ENCODE measurements around the gene P2RX5. TPM values are rescaled to one million over a fixed set of nuclear protein-coding genes. Genes with fewer than 3 reads are reported as not detected.
A peak's percentile ranks its signal among the peaks of the same experiment; 100 is the strongest.

Gene P2RX5
- total RNA-seq, 1 donor from 2014 or later: 2.5 TPM

- ATAC-seq: peak in 1 of 2 donors; percentile 4
- Histone ChIP-seq H3K27me3 (ENCODE audit: low read depth) (peaks cover 34% of the 10 kb centered on the region), H3K36me3 (no peaks in the 10 kb centered on the region), H3K4me3 (no peak overlapping the region), H3K9me3 (no peaks in the 10 kb centered on the region), H3K27ac (no peak overlapping the region), H3K4me1 (no peaks in the 10 kb centered on the region)
- DNase-seq: no peak
- TF ChIP-seq CTCF (IDR thresholded peaks at IDR 0.05): no peak
- intact Hi-C loops (cut with DNase I): no loop called here
Measured at GRCh38 chr17:3679531-3680126, 16.3 kb downstream of the P2RX5 start.

- TF ChIP-seq CTCF (IDR thresholded peaks at IDR 0.05): no peak
- ATAC-seq: no peak
- no peaks in the 10 kb centered on the region for H3K4me1 ChIP-seq
- DNase-seq: no peak
- intact Hi-C loops (cut with DNase I): no loop called here
- no peaks in the 10 kb centered on the region for H3K36me3 ChIP-seq
- peaks cover 28% of the 10 kb centered on the region for H3K27me3 ChIP-seq (ENCODE audit: low read depth)
- H3K4me3 ChIP-seq: no peak overlapping the region
- H3K9me3 ChIP-seq: no peaks in the 10 kb centered on the region
- H3K27ac ChIP-seq: no peak overlapping the region
Measured at GRCh38 chr17:3678821-3679530, 17.0 kb downstream of the P2RX5 start.

GRCh38 chr17:3678095-3678820 lies 17.7 kb downstream of the P2RX5 start:
- no peak overlapping the region for H3K27ac ChIP-seq
- no peaks in the 10 kb centered on the region for H3K36me3 ChIP-seq
- H3K27me3 ChIP-seq (ENCODE audit: low read depth): peaks cover 23% of the 10 kb centered on the region
- ATAC-seq (peak in 1 of 2 donors; percentile 13), DNase-seq (no peak)
- intact Hi-C loops (cut with DNase I): no loop called here
- TF ChIP-seq CTCF (IDR thresholded peaks at IDR 0.05): no peak
- H3K4me3 ChIP-seq: no peak overlapping the region
- H3K9me3 ChIP-seq: no peaks in the 10 kb centered on the region
- H3K4me1 ChIP-seq: no peaks in the 10 kb centered on the region

GRCh38 chr17:3675886-3676285 lies 20.1 kb downstream of the P2RX5 start:
- TF ChIP-seq CTCF (IDR thresholded peaks at IDR 0.05): no peak
- intact Hi-C loops (cut with DNase I): no loop called here
- no peaks in the 10 kb centered on the region for H3K9me3 ChIP-seq
- peaks cover 4% of the 10 kb centered on the region for H3K27me3 ChIP-seq (ENCODE audit: low read depth)
- H3K36me3 ChIP-seq: no peaks in the 10 kb centered on the region
- no peak overlapping the region for H3K4me3 ChIP-seq
- no peak for DNase-seq
- no peaks in the 10 kb centered on the region for H3K4me1 ChIP-seq
- ATAC-seq: no peak
- H3K27ac ChIP-seq: no peak overlapping the region

- TF ChIP-seq CTCF (IDR thresholded peaks at IDR 0.05): no peak
- intact Hi-C loops (cut with DNase I): no loop called here
Measured at GRCh38 chr17:3672571-3672970, 23.4 kb downstream of the P2RX5 start.

More at GRCh38 chr17:3672571-3672970, 23.4 kb downstream of the P2RX5 start:
- ATAC-seq (no peak), DNase-seq (no peak)
- Histone ChIP-seq H3K27ac (no peak overlapping the region), H3K27me3 (ENCODE audit: low read depth) (no peaks in the 10 kb centered on the region), H3K4me3 (no peak overlapping the region), H3K36me3 (no peaks in the 10 kb centered on the region), H3K9me3 (no peaks in the 10 kb centered on the region), H3K4me1 (peaks cover 18% of the 10 kb centered on the region)

Measured in lower lobe of right lung (tissue), 2 donors.